Suppressor macrophage treated with lipopolysaccharide for 4 hours (primary cell): ENCODE results near the gene SLC27A2.

Experiments used
- DNase-seq: peaks from one replicate; pipeline ENCODE4 v3.0.0-alpha.2; 2020

SLC27A2 gene

DNA sequence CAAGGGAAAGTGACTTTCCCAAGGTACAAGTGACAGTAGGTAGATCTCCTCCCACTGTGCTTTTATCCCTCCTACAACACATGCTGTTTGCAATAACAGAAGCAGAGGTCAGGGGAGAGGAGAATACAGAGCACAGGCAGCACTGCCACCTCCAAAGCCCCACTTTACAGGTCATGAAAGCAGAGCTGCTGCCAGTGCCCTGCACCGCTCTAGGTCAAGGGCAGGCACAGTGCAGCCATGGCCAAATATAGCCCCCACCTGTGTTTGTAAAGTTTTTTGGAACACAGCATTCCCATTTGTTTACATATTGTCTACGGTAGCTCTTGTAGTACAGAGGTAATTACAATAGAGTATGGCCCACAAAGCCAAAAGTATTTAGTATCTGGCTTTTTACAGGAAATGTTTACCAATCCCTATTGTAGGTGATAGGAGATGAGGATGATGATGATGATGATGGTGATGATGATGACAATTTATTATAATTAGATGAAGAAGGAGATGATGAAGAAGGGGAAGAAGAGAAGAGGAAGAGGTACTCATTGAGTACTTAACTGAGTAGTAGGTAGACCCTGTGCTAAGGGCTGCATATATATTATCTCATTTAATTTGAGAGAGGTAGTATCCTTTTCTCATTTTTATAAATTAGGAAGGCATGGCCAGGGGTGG is 63.1 kb downstream of the SLC27A2 start:
- no peak for DNase-seq

- DNase-seq = no peak
Measured at GRCh38 chr15:50246631-50247030, 64.6 kb downstream of the SLC27A2 start.

DNA sequence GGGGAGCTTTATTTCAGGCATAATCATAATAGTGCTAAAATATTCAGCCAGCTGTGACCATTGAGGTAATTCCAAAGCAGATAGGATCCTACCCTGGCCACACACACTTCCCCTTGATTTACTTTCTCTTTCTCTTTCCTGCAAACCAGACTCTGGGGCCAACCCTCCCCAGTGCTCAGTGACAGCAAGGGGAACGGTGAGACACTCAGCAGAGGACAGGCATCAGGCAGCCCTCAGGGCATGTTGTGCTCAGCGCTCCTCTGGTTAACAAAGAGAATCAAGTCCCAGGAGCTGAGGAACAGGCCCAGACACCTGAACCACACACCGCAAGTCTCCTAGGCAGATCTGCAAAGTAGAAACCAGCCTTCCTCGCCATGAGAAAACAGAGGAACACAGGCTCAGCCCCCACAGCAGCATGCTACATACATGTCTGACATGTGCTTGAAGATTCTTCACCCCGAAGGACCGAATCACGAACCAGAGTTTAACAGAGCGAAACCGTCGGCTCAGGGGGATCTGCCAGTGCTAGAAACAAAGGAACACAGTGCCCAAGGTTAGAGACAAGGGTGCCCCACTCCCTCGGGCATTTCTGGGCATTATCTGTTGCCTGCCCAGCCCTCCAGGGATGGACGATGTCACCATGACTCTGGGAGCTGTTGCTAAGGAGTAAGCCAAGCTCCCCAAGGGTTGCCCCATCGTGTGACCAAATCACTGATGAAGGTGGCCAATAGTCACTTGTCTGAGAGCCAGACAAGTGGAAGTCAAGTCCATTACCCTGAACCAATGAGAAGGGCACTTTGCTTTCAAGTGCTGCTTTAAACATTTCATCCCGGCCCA is 66.0 kb downstream of the SLC27A2 start:
- DNase-seq = peak; percentile 83

GRCh38 chr15:50248994-50249582 is 67.1 kb downstream of the SLC27A2 start:
- peak; percentile 48 for DNase-seq

- DNase-seq = no peak
Measured at GRCh38 chr15:50249704-50250103, 67.7 kb downstream of the SLC27A2 start.

- DNase-seq = no peak
Measured at GRCh38 chr15:50250760-50251394, 68.9 kb downstream of the SLC27A2 start.

GRCh38 chr15:50251638-50252182 is 69.7 kb downstream of the SLC27A2 start:
- no peak for DNase-seq

- DNase-seq = no peak
Measured at GRCh38 chr15:50252556-50252955, 70.6 kb downstream of the SLC27A2 start.

DNA sequence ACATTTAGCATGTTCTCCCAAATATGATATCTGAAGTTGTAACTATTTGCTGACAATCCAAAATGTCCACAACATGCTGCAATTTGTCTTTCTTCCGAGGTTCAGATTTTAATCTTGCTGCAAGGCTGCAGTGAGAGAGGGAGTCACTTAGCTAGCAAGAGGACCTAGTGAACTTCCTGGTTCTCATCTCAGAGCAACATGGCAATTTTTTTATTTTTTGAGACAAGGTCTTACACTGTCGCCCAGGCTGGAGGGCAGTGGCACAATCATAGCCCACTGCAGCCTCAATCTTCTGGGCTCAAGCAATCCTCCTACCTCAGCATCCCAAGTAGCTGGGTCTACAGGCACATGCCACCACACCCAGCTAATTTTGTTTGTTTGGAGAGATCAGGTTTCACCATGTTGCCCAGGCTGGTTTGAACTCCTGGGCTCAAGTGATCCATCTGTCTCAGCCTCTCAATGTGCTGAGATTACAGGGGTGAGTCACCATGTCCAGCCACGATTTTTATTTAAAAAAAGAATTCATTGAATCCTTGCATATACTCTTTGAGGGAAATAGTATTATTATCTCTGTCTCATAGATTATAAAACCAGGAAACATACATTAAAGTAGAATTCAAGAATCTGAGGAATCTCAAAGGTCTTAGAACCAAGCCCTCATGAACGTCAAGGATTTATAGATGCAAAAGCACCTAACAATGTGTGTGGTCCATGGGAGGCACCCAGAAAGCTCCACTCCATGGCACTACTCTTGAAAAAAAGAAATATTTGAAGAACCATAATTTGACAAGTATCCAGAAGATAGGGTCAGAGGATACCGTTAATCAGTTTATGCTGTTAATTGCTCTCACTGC is 74.4 kb downstream of the SLC27A2 start:
- DNase-seq = no peak

GRCh38 chr15:50257332-50257731 is 75.3 kb downstream of the SLC27A2 start:
- DNase-seq = no peak

DNA sequence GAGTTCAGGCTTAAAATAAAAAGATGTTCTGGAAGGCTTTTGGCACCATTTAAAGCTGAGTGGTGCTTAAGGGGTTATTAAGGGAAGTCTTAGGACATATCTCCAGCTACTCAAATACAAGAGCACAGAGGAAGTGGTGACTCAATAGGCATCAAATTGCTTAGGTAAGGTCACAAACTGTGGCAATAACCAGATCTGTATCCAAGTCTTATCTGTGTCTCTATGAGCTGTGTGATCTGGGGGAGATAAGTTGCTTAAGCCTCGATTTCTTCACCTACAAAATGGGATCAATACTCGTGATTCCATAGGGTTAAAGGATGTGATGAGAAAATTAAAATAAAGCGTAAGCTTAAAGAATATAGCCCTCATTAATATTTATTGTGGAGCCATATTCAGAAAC is 75.9 kb downstream of the SLC27A2 start:
- peak; percentile 61 for DNase-seq

DNA sequence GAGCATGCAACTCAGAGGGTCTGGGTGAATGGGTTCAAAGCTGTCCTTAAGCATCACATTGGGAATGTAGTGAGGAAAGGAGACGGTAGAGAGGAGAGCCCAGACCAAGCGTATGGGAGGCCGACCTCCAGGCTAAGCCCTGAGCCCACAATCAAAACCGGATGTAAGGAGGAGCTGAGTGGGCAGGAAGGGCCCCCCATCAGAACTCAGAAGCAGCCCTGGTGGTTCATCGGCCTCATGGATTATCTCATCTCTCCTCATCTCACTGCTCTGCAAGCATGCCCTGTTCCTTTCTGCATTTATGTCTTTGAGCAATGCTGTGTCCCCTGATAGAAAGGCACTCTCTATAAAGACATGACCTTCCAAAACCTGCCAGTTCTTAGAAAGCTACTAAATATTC is 77.3 kb downstream of the SLC27A2 start:
- no peak for DNase-seq

- no peak for DNase-seq
Measured at GRCh38 chr15:50260969-50261496, 79.0 kb downstream of the SLC27A2 start.

- DNase-seq = no peak
Measured at GRCh38 chr15:50261981-50262380, 80.0 kb downstream of the SLC27A2 start.

- no peak for DNase-seq
Measured at GRCh38 chr15:50262533-50262932, 80.5 kb downstream of the SLC27A2 start.

- no peak for DNase-seq
Measured at GRCh38 chr15:50265620-50266019, 83.6 kb downstream of the SLC27A2 start, which contains the start of gene HDC. TSS of gene HDC (minus strand) at chr15:50265726. CDS start at chr15:50265623, 103 bp downstream.

GRCh38 chr15:50267577-50267976 is 85.6 kb downstream of the SLC27A2 start:
- no peak for DNase-seq

GRCh38 chr15:50275091-50275490 is 93.1 kb downstream of the SLC27A2 start:
- DNase-seq = no peak

DNA sequence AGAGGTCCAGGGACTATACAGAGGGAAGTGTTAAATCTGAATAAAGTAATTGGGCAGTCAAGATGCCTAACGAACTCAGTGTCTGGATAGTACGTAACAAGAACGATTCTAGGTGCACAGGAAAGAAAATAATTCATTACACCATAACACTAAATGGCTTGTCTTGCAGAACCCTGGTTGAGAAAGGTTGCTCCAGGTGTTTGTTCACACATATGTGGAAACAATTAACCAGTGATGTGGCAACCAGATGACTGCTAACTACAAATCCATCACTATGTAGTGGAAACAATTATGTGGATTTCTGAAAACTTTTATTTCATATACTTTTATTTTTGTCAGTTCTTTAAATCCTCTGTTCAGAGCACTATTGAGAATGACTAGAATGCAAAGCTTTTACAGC is 93.9 kb downstream of the SLC27A2 start:
- DNase-seq = no peak

- DNase-seq = peak; percentile 68
Measured at GRCh38 chr15:50277370-50277769, 95.4 kb downstream of the SLC27A2 start.

DNA sequence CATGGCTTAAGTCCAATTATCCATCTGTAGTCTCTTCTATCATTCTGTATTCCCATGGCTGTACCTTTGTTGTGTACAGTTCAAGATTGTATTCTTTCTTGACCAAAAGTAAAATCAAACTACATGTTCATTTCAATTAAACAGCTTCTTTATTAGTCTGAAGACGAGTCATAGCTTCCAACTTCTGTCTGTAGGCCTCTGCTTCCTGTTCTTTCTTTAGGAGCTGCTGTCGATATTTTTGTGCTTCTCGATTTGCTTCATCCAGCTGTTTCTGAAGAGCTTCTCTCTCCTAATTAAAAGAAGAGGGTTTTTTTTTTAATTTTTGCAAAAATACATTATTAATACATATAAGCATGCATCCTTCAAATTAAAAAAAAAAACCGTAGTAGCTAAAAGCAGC is 96.5 kb downstream of the SLC27A2 start:
- peak; percentile 50 for DNase-seq

- DNase-seq = no peak
Measured at GRCh38 chr15:50280271-50280670, 98.3 kb downstream of the SLC27A2 start.
